ENCODE results near the gene ETNK1.

DNA sequence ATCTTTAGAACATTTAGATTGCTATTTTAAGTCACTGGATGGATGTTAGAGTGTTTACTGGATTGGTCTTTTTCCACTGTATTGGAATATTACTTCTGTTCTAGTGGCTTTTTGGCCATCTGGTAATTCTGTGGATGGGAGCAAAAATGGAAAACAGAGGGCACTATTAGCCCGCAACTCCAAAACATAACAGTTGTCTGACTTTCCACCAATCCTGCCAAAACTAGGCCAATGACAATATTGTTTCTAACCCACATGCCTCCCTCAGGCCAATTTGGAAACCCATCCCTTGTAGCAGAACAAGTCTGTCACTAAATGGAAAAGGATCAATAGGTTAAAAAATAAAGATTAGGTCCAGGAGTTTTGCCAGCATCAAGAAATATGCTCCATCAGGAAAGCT, 97.8 kb downstream of the ETNK1 start:
- TF ChIP-seq, protein P1, sequence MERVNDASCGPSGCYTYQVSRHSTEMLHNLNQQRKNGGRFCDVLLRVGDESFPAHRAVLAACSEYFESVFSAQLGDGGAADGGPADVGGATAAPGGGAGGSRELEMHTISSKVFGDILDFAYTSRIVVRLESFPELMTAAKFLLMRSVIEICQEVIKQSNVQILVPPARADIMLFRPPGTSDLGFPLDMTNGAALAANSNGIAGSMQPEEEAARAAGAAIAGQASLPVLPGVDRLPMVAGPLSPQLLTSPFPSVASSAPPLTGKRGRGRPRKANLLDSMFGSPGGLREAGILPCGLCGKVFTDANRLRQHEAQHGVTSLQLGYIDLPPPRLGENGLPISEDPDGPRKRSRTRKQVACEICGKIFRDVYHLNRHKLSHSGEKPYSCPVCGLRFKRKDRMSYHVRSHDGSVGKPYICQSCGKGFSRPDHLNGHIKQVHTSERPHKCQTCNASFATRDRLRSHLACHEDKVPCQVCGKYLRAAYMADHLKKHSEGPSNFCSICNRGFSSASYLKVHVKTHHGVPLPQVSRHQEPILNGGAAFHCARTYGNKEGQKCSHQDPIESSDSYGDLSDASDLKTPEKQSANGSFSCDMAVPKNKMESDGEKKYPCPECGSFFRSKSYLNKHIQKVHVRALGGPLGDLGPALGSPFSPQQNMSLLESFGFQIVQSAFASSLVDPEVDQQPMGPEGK (CRISPR knock-in tag; IDR thresholded peaks at IDR 0.05; ENCODE audit: borderline replicate concordance) = no peak
- no peak for TF ChIP-seq CSDC2 (CRISPR knock-in tag; IDR thresholded peaks at IDR 0.05)
- TF ChIP-seq BACH2 (CRISPR knock-in tag; IDR thresholded peaks at IDR 0.05; ENCODE audit: borderline replicate concordance) = no peak
